ENCODE data around the gene IZUMO2. TPM values are rescaled to one million over a fixed set of nuclear protein-coding genes. Genes with fewer than 3 reads are reported as not detected.

The IZUMO2 gene
- polyA plus RNA-seq, 1 donor (not counting 4 experiments of a cell fraction or from before 2014, with no cell fraction given) = not detected

GRCh38 chr19:50155520-50156109 is 7.5 kb downstream of the IZUMO2 start:
- H3K27me3 ChIP-seq (ENCODE audit: control insufficient read depth, extremely low read depth, insufficient read depth, low read length) = no peaks in the 10 kb centered on the region
- no peaks in the 10 kb centered on the region for H4K20me1 ChIP-seq (ENCODE audit: control insufficient read depth, extremely low read depth, insufficient read depth, low read length)
- FAIRE-seq (no peak), DNase-seq (ENCODE audit: low read depth, low spot score) (no peak)
- no peak overlapping the region for H3K4me3 ChIP-seq (ENCODE audit: control insufficient read depth in 2 of 3, extremely low read depth in 1 of 3, insufficient read depth in 2 of 3, low read depth in 1 of 3, low read length in 3 of 3)
- no peak overlapping the region for H3K4me2 ChIP-seq (ENCODE audit: control insufficient read depth, extremely low read depth, insufficient read depth, low read depth, low read length)
- no peaks in the 10 kb centered on the region for H3K36me3 ChIP-seq (ENCODE audit: control insufficient read depth in 2 of 2, extremely low read depth in 1 of 2, insufficient read depth in 2 of 2, low read length in 2 of 2)
- peak in 1 of 3 experiments; percentile 9 for TF ChIP-seq CTCF (optimal IDR thresholded peaks at IDR 0.05 in 1 of 3, IDR thresholded peaks at IDR 0.05 in 1 of 3, conservative IDR thresholded peaks at IDR 0.05 in 1 of 3; ENCODE audit: extremely low read depth in 1 of 3, insufficient read depth in 2 of 3, low read length in 3 of 3)
- TF ChIP-seq EZH2 (IDR thresholded peaks at IDR 0.05; ENCODE audit: low read length) = no peak
- dilution Hi-C loops (cut with MboI; ENCODE audit: extremely low pct_ligation_motif_present, low sequenced_read_pairs) = no loop called here
- H3K79me2 ChIP-seq (ENCODE audit: control insufficient read depth, insufficient read depth, low read length) = no peaks in the 10 kb centered on the region
- H3K27ac ChIP-seq (ENCODE audit: control insufficient read depth, insufficient read depth, low read length) = no peak overlapping the region
- H3K9me3 ChIP-seq (ENCODE audit: control insufficient read depth, low read depth, low read length) = no peaks in the 10 kb centered on the region
- no peak overlapping the region for H2AFZ ChIP-seq (ENCODE audit: control insufficient read depth, low read length)
- H3K9me1 ChIP-seq (ENCODE audit: control insufficient read depth, extremely low read depth, insufficient read depth, low read length) = no peaks in the 10 kb centered on the region
- H3K4me1 ChIP-seq (ENCODE audit: control insufficient read depth, extremely low read depth, insufficient read depth, low read length) = no peaks in the 10 kb centered on the region
- no peak overlapping the region for H3K9ac ChIP-seq (ENCODE audit: control insufficient read depth, extremely low read depth, insufficient read depth, low read length)

- no peaks in the 10 kb centered on the region for H3K9me3 ChIP-seq (ENCODE audit: control insufficient read depth, low read depth, low read length)
- no peak overlapping the region for H3K4me2 ChIP-seq (ENCODE audit: control insufficient read depth, extremely low read depth, insufficient read depth, low read depth, low read length)
- no peak for TF ChIP-seq CTCF (optimal IDR thresholded peaks at IDR 0.05 in 1 of 3, IDR thresholded peaks at IDR 0.05 in 1 of 3, conservative IDR thresholded peaks at IDR 0.05 in 1 of 3; ENCODE audit: extremely low read depth in 1 of 3, insufficient read depth in 2 of 3, low read length in 3 of 3)
- no peak for TF ChIP-seq EZH2 (IDR thresholded peaks at IDR 0.05; ENCODE audit: low read length)
- no peaks in the 10 kb centered on the region for H3K9me1 ChIP-seq (ENCODE audit: control insufficient read depth, extremely low read depth, insufficient read depth, low read length)
- no peaks in the 10 kb centered on the region for H3K27me3 ChIP-seq (ENCODE audit: control insufficient read depth, extremely low read depth, insufficient read depth, low read length)
- H4K20me1 ChIP-seq (ENCODE audit: control insufficient read depth, extremely low read depth, insufficient read depth, low read length) = no peaks in the 10 kb centered on the region
- H3K79me2 ChIP-seq (ENCODE audit: control insufficient read depth, insufficient read depth, low read length) = no peaks in the 10 kb centered on the region
- H3K9ac ChIP-seq (ENCODE audit: control insufficient read depth, extremely low read depth, insufficient read depth, low read length) = no peak overlapping the region
- DNase-seq (ENCODE audit: low read depth, low spot score) (no peak), FAIRE-seq (no peak)
- H3K27ac ChIP-seq (ENCODE audit: control insufficient read depth, insufficient read depth, low read length) = no peak overlapping the region
- no peaks in the 10 kb centered on the region for H3K36me3 ChIP-seq (ENCODE audit: control insufficient read depth in 2 of 2, extremely low read depth in 1 of 2, insufficient read depth in 2 of 2, low read length in 2 of 2)
- H2AFZ ChIP-seq (ENCODE audit: control insufficient read depth, low read length) = no peak overlapping the region
- no peaks in the 10 kb centered on the region for H3K4me1 ChIP-seq (ENCODE audit: control insufficient read depth, extremely low read depth, insufficient read depth, low read length)
- dilution Hi-C loops (cut with MboI; ENCODE audit: extremely low pct_ligation_motif_present, low sequenced_read_pairs) = no loop called here
- H3K4me3 ChIP-seq (ENCODE audit: control insufficient read depth in 2 of 3, extremely low read depth in 1 of 3, insufficient read depth in 2 of 3, low read depth in 1 of 3, low read length in 3 of 3) = no peak overlapping the region
These were observed 8.6 kb downstream of the IZUMO2 start for GRCh38 chr19:50154529-50154928.

All from keratinocyte (primary cell).